GM18526 (cell line): ENCODE results near the gene GPR55.

ENCODE experiments used
- POLR2A ChIP-seq: IDR thresholded peaks from 3 replicates; pipeline ENCODE4 v1.6.1; 2011; ENCODE audit not compliant: insufficient read length; ENCODE audit errors: extremely low read depth

The GPR55 gene

DNA sequence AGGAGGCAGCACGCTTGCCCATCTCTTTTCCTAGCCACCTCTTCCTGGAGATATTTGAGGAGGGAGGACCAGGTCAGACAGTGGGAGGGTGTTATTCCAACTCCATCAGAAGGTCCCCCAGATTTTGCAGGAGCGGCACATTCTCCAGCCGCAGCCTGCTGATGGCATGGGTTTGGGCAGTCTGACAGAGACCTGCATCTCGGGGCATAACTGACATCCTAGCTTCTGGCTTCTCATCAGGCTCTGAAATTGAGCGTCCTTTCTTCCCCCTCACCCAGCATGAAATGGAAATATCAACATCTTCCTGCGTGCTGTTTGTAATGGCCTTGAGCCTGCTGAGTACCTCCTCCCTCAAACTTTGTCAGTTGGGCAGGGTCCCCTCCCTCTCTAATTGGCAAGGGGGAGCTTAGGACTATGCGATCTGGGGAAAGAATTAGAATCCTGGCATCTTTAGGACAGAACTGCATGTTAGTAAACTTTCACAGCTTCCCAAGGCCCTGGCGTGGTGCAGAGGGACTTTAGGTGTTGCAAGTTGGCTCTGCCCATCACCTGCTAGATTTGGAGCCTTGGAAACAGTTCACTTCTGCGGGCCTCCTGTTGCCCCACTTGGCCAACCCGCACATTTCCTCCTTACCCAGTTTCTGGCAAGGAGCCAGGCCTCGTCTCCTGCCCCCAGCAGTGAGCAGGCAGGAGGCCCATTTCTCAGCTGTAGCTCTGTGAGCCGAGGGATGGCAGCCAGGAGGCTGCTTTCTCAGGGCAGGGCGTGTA, 58.1 kb downstream of the GPR55 start:
- TF ChIP-seq POLR2A: no peak

DNA sequence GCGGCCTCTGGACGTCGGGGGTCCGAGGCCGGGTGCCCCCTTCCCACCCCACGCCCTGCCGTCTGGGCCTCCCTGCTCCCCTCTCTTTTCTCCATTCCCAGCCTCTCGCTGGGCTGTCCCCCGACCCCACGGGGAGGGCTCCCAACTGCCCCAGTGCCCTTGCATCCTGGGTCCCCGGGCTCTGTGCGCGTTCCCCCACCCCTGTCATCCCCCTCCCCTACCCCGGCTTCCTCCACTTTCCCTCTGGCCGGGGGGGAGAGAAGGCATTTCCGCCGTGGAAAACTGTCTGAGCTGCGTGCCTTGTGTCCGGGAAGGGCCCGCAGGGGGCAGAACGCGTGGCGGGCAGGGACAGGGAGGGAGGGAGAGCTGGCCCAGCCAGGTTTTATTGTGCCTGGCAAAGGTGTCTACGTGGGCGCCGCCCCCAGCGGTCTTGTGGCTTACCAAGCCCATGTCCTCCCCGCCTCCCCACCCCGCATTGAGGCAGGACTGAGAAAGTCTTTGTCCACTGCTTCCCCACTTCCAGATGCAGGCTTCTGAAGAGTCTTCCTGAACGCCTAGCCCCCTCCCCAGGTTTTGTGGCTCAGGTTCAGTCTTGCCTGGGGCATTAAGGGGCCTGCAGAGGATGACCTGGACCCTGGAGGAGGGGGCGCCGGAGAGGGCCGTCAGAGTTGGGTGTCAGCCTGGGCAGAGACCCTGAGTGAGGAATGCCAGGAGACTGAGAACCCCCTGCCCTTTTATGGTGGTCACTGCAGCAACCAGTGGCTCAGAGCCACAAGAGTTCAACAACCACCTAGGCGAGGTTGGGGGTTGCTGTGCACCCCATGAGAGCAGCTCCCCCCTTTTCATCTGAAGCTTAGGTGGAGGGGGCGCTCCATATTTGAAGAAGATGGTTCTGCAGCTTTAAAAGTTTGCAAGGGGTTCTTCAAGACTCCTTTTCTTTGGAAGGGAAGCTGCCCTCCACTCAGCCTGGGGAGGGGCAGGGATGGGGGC, 59.0 kb downstream of the GPR55 start:
- no peak for TF ChIP-seq POLR2A

DNA sequence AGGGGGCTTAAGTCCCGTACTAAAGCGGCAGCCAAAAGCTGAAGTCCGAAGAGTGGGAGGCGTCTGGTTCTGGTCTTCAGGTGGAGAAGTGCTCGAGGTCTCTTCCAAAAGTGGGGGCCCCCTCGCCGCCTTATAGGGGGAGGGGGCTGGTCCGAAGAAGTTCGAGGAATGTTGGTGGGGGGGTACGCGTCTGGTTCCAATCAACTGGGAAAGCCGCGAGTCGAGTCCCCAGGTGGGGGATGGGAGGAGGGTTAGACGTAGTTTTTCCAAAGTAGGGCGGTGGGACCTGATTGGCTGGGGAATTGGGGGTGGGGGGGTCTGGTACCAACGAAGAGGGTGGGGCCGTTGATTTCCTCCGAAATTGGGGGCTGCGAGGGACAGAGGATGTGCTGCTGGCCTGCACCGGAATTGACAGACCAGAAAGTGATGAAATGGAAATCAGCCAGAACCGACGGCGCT, 59.7 kb downstream of the GPR55 start:
- TF ChIP-seq POLR2A: no peak

DNA sequence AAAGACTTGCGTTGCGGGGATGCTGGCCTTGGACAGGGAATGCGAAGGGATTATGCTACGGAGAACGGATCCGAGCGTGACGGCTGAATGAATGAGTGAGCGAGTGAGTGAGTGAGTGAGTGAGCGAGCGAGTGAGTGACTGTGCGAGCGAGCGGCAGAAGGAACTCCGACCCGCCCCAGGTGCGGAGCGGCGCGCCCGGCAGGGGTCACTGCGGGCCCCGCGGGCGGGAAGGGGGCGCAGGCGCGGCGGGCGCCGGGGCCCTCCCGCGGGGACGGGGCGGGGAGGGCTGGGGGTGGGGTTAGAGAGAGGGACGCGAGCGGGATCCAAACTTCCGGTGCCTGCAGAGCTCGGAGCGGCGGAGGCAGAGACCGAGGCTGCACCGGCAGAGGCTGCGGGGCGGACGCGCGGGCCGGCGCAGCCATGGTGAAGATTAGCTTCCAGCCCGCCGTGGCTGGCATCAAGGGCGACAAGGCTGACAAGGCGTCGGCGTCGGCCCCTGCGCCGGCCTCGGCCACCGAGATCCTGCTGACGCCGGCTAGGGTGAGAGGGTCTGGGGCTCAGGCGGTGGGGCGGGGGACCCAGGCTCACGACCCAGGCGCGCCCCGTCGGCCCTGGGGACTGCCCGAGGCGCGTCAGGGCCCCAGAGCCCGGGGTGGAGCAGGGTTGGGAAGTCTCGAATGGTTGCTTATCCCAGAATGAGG, 60.3 kb downstream of the GPR55 start, which contains the start of gene ITM2C:
Gene ITM2C, plus strand, starts transcription at position 338 of the 702 bp plus-strand sequence. Its CDS starts 84 bp downstream, at position 422.
- TF ChIP-seq POLR2A: peak; percentile 67

DNA sequence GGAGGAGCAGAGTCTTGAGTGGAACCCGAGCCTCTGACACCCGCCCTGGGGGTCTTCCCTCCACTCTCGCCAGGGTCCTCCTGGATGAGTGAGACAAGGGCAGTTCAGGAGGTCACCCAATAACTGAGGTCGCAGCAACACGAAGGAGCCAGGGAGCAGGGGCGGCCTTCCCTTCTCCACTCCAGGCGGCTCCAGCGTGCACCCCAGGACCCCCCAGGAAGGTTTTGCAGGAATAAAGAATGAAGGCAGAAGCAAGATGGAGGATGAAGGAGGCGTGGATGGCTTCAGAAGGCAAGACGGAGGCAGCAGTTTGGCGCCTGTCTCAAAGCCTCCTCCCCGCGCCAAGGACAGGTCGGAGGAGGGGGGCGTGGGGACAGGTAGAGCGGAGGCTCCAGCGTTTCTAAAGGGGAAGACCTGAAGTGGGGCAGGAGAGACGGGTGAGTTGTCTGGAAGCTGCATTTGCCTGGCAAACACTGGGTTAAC, 60.9 kb downstream of the GPR55 start:
- no peak for TF ChIP-seq POLR2A

DNA sequence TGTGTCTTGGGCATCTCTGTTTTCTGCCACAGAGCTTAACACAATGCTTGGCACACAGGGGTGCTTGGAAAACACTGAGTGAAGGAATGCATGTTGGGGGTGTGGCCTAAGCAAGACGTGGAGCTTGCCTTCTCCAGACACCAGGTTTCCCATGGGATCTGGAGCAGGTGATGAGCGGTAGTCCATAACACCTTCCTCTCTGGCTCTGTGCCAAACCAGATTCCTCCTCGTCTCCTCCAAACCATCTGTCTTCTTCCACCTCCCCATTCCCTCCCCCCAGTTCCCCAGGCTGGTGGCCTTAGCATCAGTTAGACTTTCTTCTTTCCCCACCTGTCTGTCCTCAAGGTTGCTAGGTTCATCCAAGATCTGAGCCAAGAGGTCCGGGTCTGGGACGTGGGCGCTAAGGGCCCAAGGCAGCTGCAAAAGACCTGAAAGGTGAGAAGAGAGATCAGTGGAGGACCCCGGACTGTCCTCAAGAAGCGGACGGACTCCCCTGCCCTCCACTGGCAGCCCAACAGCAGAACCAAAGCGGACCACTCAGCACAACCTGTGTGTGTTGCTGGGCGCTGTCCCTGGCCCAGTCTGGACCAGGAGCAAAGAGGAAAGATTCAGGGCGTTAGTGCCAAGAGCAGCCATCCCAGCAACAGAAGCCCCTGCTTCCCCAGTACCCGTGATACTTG, 61.5 kb downstream of the GPR55 start:
- TF ChIP-seq POLR2A: no peak

DNA sequence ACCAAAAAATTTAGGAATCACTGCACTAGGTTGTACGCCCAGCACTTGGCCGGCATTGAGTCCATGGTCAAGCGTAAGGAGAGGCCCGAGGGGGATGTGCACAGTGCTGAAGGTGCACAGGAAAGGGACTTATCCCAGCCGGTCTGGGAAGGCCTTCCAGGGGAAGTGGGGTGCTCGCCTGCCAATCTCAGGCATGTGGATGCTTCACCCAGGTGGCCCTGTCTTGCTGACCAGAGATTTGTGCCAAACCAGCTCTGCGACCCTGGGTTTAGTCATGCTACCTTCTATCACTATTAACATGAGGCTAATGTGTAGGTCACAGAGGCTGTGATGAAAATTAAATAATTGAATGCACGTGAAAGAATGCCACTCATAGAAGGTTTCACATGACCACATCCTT, 62.0 kb downstream of the GPR55 start:
- TF ChIP-seq POLR2A: no peak

DNA sequence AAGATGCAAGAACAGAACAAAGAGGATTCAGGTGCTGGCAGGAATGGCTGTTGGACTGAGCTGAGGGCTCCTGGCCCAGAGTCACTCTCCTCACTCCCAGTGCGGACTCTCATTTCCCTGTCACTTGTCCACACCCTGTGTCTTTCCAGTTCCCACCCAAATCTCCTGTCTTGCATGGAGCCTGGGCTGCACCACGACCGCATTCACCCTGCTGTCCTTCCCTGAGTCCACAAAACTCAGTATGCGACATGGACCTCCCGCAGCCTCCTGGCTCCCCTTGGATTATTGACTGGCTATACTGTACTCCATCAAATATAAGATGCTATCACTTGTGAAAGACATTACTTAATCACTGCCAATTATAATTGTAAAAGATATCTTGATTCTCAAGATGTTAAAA, 62.8 kb downstream of the GPR55 start:
- TF ChIP-seq POLR2A: no peak

DNA sequence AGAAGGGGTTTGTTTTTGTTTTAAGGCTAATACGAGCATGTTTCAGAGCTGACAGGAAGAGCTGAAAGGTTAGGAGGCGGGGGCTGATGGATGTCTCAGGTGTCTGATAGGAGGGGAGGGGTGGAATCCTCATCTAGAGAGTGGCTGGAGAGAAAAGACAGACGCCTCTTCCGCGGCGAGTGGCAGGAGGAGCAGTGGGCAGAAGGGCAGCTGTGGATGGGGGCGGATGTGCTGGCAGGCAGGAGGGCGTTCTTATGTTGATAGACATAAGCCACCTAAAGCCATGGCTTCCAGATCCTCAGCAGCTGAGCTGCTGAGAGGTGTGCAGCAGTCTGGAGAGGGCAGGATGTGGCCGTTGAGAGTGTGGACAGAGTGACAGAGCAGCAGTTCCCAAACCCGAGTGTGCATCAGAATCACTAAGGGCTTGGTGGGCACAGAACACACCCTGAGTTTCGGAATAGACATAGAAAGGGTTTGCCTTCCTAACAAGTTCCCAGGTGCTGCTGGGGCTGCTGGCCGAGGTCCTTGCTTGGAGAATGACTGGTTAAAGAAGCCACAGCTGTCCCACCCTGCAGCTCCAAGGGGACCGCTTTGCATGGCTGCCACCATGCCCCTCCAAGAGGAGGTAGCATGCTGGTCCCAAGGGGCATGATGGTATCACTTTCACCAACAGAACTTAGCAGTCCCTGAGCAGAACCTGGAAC, 63.3 kb downstream of the GPR55 start:
- no peak for TF ChIP-seq POLR2A
